ENCODE data around the gene PET100.

The PET100 gene, protein sequence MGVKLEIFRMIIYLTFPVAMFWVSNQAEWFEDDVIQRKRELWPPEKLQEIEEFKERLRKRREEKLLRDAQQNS

DNA sequence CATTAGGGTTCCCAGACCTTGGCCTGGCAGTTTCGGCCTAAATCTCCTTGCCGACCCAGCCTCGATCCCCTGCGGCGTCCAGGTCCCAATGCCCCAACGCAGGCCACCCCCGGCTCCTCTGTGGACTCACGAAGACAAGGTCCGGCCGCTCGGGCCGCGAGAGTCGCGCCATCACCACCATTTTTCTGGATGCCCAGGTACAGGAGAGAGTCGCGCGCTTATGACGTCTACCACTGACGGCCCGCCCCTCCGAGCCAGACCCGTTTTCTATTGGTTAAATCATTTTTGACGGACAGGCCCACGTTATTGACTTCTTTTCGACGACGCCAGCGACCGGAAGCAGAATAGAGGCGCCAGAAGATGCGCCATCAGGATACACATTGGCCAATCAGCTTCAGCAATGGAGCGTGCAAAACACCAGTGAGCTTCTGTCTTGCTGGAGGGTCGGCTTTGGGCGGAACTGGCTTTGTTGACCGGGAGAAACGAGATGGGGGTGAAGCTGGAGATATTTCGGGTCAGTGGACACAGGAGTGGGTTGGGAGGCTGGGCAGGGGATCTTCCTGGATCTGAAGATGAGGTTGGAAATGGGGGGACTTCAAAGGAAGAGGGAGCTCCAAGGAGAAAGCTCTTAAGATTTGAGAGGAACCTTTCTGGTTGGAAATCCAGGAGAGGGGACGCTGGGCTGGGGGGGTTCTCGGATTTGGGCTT, at the start of gene PET100, which contains the start of gene XAB2:
Gene PET100 (plus strand): TSS at position 447 of the 708 bp plus-strand sequence. CDS start 41 bp downstream, at position 488.
Gene XAB2 (minus strand): TSS at position 199 of the 708 bp plus-strand sequence. CDS start 18 bp downstream, at position 181.
- DNase-seq: peak; percentile 98

DNA sequence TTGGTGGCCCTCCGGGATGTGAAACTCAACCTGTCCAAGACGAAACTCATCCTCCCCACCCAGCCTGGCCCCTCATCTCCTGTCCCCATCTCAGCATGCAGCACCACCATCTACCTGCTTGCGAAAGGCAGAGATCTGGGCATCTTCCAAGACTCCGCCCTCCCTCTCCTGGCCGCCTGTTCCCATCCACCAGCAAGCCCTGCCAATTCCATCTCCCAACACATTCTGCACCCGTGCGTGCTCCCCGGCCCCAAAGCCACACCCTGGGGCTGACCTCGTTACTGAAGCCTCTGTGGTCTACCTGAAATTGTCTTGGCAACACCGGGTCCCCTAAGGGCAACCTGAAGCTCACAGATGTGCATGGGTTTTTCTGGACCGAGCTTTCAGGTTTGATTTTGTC, 47.1 kb upstream of the PET100 start:
- no peak for DNase-seq

DNA sequence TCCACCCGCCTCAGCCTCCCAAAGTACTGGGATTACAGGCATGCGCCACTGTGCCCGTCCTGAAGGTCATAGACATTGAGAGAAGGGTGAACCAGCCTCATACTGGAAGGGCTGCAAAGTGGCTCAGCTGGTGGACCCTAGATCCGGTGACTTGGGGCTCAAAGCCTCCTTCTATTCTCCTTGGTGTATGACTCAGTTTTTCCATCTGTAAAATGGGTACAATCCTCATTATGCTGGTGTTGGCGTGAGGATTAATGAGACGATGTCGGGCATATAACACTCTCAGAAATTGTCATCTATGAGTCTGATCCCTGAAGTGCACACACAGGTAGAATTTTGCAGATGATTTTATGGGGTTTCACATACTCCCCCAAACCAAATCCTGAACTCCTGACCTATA, 39.8 kb upstream of the PET100 start:
- DNase-seq: no peak

DNA sequence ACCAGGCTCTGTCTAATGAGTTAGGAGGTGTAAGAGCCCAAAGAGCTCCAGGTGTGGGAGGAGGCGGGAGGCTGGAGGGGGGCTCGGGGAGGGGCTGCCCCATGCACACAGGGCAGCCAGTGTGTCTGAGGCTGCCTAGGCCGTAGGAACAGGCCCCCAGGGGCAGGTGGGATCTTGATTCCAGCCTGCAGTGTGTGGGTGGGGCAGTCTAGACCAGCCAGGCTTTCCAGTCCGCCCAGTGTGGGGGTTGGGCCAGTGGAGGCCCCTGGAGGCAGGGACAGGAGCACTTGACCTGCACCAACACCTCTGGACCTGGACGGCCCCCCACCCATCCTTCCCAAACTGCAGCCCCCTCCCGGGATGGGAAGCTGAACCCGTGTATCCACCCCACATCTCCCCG, 39.3 kb upstream of the PET100 start:
- DNase-seq: no peak

DNA sequence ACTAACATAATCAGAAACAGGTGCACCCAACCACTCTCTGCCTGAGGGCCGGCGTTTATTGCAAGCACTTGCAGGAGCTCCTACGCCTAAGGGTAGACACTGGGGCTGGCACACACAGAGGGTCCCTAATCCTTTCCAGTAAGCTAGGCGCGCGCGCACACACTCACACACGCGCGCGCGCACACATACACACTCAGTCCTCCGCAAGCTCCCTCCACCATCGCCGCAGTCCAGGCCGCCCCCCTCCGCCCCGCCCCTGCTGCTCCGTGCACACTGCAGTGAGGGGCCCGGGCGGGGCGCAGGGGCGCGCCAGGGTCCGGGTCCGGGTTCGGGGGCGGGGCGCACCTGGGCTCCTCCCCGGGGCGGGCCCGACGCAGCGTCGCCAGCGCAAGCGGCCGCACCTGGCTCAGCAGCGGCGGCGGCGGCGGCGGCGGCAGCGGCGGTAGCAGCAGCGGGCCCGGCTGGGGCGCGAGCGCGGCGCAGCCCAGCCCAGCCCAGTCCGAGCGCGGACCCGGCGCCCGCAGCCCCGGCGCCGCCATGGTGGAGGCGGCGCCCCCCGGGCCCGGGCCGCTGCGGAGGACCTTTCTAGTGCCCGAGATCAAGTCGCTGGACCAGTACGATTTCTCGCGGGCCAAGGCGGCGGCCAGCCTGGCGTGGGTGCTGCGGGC, 34.0 kb upstream of the PET100 start, which contains the start of gene CAMSAP3:
Gene CAMSAP3 (plus strand): TSS at position 398 of the 668 bp plus-strand sequence. CDS start 140 bp downstream, at position 538.
- DNase-seq: no peak

DNA sequence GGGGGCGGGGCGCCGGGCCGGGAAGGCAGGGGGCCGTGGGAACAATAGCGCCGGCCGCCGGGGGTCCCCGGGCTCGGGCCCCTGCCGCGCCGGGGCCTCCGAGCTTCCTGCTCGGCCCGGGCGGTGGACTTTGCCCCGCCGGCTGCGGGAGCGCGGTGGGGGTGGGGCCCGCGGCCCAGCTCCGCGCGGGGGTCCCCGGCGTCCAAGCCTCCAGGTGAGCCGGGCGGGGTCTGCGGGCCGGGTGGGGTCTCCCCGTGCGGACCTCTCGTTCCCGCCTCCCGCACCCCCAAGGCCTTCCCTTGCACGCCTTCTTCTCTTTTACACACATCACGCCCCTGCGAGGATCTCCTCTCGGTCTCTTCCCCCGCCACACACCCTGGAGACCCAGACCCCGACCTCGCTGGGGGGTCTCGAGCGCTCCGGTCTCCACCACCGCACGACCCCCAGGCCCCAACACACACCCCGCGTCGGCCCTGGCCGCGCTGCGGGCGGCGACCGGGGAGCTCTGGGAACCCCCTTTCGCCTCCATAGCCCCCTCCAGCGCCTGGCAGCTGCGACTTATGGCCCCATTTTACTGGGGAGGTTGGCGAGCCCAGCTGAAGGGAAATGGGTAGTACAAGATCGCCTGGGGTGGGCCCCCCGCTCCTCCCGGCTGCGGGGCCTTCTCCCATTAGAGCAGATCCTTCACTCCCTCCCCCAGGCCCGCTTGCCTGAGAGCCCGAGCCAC, 33.2 kb upstream of the PET100 start:
- no peak for DNase-seq

DNA sequence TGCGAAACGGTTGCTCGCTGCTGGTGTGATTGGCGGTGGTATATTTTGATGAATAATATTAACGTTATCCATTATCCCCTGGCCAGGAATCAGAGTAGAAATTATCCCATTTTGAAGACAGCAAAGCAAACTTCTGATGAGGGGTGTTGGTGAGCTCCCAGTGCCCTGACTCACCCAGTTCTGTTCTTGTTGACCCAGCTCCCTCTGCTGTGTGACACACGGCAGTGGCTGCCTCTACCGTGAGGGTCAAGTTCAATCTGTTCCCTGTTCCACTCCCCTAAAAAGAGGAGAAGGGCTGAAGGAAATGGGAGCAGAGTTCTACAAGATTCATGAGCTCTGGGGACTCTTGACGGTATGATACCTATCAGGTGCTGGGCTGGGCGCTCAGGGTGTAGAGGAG, 31.9 kb upstream of the PET100 start:
- no peak for DNase-seq

DNA sequence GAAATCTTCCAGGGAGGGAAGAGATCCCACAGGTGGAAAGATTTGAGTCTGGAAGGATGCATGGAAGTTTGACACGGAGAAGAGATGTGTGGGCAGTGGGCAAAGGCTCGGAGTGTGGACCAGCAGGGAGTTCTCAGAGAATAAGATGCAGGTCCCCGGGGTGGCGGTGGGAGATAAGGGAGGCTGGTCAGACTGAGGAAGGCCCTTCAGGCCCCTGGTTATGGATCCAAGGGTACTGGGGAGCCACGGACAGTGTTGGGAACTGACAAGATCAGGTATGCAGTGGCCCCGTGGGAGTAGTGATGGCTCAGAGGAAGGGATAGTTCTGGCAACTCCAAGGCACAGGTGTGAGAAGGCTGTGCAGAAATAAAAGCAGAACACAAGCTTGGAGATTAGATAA, 31.4 kb upstream of the PET100 start:
- DNase-seq: no peak

DNA sequence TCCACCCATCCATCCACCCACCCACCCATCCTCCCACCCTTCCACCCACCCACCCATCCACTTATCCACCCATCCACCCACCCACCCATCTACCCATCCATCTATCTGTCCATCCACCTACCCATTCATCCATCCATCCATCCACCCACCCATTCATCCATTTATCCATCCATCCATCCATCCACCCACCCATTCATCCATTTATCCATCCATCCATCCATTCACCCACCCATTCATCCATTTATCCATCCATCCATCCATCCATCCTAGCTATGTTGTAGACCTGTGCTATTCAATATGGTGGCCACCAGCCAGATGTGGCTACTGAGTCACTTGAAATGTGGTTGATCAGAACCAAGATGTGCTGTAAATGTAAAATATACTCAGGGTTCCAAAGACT, 28.9 kb upstream of the PET100 start:
- DNase-seq: no peak

DNA sequence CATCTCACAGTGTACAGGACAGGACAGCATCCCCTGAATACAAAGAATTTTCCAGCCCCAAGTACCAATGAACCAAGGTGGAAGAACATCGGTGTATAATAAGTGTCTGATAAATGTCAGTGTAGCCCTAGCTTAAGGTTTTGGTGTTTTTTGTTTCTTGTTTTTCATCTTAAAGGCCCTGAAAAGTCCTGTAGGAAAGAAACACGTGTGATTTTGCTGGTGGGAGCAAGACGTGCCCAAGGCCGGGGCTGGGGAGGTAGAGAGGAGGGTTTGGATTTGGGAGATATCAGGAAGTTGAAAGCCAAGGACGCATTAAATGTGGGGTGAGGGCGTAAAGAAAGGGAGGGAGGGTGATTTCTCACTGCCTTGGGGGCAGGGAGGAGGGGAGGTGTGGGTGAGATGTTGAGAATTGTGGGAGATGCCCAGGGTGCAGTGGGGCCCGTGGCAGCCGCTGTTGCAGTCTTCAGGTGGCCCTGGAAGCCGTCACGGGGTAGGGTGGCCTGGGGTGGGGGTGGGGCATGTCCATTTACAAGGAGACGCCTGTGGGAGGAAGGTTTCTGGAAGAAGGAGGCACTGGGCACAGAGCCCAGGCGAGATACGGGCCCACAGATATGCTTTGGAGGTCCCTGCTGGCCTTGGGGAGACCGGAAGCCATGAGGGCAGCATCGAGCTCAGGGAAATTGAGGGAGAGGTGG, 27.2 kb upstream of the PET100 start:
- no peak for DNase-seq

DNA sequence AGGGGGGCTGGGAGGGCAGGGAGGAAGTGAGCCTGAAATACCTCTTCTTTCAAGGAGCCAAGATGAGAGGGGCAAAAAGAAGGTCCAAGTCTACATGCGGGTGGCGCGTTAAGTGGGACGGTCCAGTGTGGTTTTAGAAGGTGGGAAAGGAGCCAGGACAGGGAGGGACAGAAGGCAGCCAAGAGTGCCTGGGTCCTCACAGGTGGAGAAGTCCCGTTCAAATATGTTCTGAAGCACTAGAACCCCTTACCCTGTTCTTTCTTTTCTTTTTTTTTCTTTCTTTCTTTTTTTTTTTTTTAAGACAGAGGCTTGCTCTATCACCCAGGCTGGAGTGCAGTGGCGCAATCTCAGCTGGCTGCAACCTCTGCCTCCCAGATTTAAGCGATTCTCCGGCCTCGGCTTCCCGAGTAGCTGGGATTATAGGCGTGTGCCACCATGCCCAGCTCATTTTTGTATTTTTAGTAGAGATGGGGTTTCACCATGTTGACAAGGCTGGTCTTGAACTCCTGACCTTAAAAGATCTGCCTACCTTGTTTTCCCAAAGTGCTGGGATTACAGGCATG, 26.6 kb upstream of the PET100 start:
- no peak for DNase-seq

DNA sequence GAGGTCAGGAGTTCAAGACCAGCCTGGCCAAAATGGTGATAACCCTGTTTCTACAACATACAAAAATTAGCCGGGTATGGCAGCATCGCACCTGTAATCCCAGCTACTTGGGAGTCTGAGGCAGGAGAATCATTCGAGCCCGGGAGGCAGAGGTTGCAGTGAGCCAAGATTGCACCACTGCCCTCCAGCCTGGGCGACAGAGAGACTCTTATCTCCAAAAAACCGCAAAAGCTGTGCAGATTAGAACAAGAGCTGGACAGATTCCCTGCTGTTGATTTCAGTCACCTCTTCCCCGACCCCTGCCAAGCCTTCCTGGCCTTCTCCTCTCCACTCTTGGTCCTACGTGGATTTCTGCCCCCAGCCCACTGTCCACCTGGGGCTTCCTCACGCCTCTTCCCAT, 25.7 kb upstream of the PET100 start:
- no peak for DNase-seq

DNA sequence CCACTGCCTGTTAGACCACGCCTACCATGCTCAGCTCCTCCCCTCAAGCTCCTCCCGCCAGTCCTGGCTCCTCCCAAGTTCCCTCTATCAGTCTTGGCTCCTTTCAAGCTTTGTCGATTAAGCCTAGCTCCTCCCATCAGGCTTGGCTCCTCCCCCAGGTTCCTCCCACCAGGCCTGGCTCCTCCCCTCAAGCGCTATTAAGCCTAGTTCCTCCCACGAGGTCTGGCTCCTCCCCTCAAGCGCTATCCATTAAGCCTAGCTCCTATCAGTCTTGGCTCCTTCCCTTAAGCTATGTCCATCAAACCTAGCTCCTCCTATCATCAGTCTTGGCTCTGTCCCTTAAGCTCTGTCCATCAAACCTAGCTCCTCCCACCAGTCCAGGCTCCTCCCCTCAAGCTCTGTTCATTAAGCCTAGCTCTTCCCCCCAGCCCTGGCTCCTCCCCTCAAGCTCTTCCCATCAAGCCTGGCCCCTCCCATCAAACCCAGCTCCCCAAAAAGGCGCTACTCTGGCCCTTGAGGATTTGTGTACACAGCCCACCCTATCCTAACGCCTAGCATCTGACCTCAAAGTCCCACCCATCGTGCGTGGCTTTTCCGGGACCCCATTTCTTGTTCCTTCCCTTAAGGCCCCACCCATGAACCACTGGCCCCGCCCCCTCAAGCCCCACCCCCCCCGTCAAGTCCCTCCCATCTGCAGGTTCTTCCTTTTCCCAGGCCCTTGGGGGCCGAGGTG, 23.9 kb upstream of the PET100 start:
- DNase-seq: no peak

DNA sequence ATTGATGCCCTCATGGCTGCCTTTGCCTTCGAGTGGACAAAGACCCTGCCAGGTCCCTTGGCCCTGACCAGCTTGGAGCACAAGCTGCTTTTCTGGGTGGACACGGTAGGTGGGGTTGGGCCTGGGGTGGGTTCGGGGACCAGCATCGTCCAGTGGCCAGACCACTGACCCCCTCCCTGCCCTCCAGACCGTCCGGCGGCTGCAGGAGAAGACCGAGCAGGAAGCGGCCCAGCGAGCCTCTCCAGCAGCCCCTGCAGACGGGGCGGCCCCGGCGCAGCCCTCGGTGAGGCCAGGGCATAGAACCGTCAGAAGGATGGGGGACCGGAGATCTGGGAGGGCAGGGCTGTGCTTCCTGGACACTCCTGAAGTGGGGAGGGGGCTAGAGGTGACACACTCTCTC, 23.3 kb upstream of the PET100 start:
- no peak for DNase-seq

DNA sequence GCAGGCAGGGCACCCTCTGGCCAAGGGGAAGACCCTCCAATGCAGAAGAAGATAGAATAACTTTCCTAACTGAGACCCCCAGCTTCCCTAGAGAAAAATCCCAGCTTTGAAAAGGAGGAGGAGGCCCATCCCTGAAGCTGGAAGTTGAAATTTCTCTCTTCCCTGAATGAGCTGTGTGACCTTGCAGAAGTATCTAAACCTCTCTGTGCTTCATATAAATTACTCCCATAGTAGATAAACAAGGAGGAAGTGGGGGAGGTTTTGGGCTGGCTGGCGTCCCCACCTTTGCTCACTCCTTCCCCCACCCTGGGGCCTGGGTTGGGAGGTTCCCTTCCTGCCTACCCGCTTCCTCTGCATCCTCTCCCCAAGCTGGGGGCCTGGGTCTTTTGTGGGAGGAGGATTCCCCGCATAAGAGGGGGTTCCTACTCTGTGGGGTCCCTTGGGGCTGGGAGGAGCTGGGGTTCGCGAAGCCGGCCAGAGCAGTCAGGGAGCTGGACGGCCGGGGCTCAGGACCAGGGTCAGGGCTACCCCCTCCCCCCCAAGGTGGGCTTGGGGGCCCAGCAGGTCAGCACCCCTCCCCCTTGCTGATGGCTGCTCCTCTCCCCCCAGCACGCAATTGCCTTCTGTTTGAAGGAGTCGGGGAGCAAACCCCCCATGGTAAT, 22.2 kb upstream of the PET100 start:
- DNase-seq: no peak

DNA sequence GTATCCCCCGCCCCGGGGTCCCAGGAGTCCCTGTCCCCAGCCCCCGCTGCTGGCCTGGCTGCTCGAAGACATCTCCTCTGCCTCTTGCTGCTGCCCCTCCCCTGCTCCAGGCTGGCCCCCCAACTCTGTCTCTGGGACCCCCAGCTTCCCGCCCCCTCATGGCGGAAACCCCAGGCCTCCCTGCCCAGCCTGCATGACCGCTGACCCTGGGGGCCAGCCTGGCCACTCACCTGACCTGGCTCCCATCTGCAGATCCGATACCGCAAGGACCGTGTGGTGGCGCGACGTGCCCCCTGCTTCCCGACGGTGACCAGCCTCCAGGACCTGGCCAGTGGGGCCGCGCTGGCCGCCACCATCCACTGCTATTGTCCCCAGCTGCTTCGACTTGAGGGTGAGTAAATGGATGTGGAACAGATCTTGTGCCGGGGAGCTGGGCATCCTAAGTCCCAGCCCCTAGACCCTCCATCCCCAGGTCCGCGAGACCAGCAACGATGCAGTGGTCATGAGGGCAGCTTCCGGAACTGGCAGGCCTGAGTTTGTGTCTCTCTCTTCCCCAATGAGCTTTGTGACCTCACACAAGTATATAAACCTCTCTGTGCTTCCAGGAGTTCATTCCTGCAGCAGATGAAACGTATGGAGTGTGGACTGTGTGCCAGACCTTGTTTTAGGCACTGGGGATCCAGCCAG, 21.6 kb upstream of the PET100 start:
- no peak for DNase-seq

DNA sequence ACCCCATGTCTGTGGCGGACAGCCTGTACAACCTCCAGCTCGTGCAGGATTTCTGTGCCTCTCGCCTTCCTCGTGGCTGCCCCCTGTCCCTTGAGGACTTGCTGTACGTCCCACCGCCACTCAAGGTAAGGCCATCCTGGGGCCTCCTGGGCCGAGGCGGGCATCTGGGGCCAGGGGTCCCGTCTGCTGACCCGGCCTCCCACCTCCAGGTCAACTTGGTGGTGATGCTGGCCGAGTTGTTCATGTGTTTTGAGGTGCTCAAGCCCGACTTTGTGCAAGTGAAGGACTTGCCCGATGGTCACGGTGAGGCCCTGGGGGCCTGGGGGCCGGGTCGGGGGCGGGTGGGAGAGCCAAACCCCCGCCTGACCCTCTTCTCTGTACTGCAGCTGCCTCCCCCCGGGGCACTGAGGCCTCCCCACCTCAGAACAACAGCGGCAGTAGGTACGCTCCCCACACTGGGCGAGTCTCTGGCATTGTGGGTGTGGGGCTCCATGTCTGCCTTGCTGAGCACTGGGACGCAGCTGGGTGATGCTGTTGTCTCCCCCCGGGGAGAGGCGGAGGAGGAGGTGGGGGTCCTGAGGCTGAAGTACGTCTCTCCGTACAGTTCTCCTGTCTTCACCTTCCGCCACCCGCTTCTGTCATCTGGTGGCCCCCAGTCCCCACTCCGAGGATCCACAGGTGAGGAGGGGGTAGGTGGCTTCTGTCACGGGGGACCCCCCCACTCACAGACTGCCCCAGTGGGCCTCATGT, 18.9 kb upstream of the PET100 start:
- DNase-seq: no peak

DNA sequence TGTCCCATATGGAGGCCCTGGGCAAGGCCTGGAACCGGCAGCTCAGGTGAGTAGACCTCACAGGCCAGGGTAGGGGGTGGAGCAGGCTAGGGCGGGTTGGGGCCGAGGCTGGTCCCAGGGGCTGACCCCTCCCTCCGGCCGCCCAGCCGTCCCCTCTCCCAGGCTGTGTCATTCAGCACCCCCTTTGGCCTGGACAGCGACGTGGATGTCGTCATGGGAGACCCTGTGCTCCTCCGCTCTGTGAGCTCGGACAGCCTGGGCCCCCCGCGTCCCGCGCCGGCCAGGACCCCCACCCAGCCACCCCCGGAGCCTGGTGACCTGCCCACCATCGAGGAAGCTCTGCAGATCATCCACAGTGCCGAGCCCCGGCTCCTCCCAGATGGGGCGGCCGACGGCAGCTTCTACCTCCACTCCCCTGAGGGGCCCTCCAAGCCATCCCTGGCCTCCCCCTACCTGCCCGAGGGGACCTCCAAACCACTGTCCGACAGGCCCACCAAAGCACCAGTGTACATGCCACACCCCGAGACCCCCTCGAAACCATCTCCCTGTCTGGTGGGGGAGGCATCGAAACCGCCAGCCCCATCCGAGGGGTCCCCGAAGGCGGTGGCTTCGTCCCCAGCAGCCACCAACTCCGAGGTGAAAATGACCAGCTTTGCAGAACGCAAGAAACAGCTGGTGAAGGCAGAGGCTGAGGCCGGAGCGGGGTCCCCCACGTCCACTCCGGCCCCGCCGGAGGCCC, 17.9 kb upstream of the PET100 start:
- no peak for DNase-seq

Data from NCI-H446 treated with DMSO at 0.1 percent for 48 hours (cell line).